Measurements from ENCODE around the gene PRICKLE4. TPM values are rescaled to one million over a fixed set of nuclear protein-coding genes. Genes with fewer than 3 reads are reported as not detected.

The PRICKLE4 gene
- total and polyA plus RNA-seq, 2 of the 13 experiments (the other 11 are each of a cell fraction or from before 2014, with no cell fraction given), result 0.92 to 1.2 TPM

DNA sequence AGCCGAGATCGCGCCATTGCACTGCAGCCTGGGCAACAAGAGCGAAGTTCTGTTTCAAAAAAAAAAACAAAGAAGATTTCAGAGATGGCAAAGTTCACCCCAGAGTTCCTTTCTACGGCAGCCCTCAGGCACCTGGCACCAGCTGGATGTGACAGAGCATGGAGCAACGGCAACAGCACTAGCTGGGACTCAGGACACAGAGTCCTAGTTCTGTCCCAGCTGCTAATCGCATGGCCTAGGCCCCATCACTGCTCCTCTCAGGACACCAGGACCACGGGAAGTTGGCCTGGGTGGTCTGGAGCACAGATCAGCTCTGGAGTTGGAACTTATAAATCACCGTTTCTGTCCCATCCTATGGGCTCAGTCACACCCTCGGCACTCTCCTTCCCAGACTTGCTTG is 34.5 kb upstream of the PRICKLE4 start:
- in situ Hi-C loops (cut with HindIII; ENCODE audit: extremely low pct_ligation_motif_present, low pct_unique_long_range_greater_than_20kb) (no loop called here), intact Hi-C loops (cut with micrococcal nuclease; ENCODE audit: unreplicated experiment) (no loop called here)
- no peaks in the 10 kb centered on the region for H4K20me1 ChIP-seq (ENCODE audit: insufficient read depth, low read length)
- CTCF ChIA-PET (ENCODE audit: low intra/inter-chr PET ratio, low total read pairs), result no interaction called here
- POLR2A ChIA-PET, result interaction anchor here (0.7 to 7.2 kb wide), 5 partner anchors 11 to 391 kb away, joined by 3 to 120 read pairs (median 5); partner anchors contain the start of genes TFEB and TOMM6
- peak overlapping the region; percentile 74 for H3K9ac ChIP-seq (ENCODE audit: insufficient read depth, low read depth, low read length)
- no peak for DNase-seq (ENCODE audit: low spot score)
- H3K79me2 ChIP-seq (ENCODE audit: insufficient read depth, low read length), result no peaks in the 10 kb centered on the region
- WGBS (ENCODE audit: low lambda C conversion rate), result 85% methylated on average over 10 of the region's 10 CpGs
- H3K27ac ChIP-seq (ENCODE audit: extremely low read length, insufficient read depth, low read length), result peak overlapping the region; percentile 91
- H3K36me3 ChIP-seq (replicated peaks in 1 of 2; ENCODE audit: control insufficient read depth in 1 of 2, insufficient read depth in 2 of 2, low read length in 2 of 2), result no peaks in the 10 kb centered on the region
- no peaks in the 10 kb centered on the region for H3K9me3 ChIP-seq (ENCODE audit: low read length)
- no peaks in the 10 kb centered on the region for H3K27me3 ChIP-seq (ENCODE audit: control insufficient read depth in 1 of 2, insufficient read depth in 2 of 2, low read length in 2 of 2)
- H3K4me1 ChIP-seq (ENCODE audit: insufficient read depth, low read length), result peaks cover 86% of the 10 kb centered on the region
- no peak overlapping the region for H2AFZ ChIP-seq (ENCODE audit: low read length)
- H3K4me2 ChIP-seq (ENCODE audit: low read depth, low read length), result peak overlapping the region; percentile 88
- peak overlapping the region in 1 of 3 experiments; percentile 24; a peak in 1 of 6 replicates for H3K4me3 ChIP-seq (replicated peaks in 1 of 3; ENCODE audit: insufficient read depth in 1 of 3, low read depth in 2 of 3, low read length in 3 of 3)
- no peak for ATAC-seq
- FAIRE-seq, result no peak
- no TSS peak for BruUV-seq (replicated peaks)
- TF ChIP-seq, protein P1, sequence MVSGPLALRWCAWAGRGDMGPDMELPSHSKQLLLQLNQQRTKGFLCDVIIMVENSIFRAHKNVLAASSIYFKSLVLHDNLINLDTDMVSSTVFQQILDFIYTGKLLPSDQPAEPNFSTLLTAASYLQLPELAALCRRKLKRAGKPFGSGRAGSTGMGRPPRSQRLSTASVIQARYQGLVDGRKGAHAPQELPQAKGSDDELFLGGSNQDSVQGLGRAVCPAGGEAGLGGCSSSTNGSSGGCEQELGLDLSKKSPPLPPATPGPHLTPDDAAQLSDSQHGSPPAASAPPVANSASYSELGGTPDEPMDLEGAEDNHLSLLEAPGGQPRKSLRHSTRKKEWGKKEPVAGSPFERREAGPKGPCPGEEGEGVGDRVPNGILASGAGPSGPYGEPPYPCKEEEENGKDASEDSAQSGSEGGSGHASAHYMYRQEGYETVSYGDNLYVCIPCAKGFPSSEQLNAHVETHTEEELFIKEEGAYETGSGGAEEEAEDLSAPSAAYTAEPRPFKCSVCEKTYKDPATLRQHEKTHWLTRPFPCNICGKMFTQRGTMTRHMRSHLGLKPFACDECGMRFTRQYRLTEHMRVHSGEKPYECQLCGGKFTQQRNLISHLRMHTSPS (CRISPR knock-in tag; IDR thresholded peaks at IDR 0.05; ENCODE audit: low read depth), result peak; percentile 42; the same call in 1 of the 2 replicates
- TF ChIP-seq POLR2G (IDR thresholded peaks at IDR 0.05; ENCODE audit: low read depth, low read length), result 0 out of 2 replicates have a peak, but pooled peaks have one; percentile 36
- TF ChIP-seq SRSF9 (IDR thresholded peaks at IDR 0.05; ENCODE audit: borderline replicate concordance, insufficient read depth, low read depth, low read length, poor library complexity, severe bottlenecking), result no peak
- TF ChIP-seq, protein P2, sequence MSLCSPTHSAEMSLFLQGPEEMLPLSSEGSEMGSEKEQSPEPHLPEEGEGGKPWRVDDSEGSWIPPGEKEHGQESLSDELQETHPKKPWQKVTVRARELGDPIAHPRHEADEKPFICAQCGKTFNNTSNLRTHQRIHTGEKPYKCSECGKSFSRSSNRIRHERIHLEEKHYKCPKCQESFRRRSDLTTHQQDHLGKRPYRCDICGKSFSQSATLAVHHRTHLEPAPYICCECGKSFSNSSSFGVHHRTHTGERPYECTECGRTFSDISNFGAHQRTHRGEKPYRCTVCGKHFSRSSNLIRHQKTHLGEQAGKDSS (CRISPR knock-in tag; IDR thresholded peaks at IDR 0.05; ENCODE audit: borderline replicate concordance, low read depth), result no peak
- TF ChIP-seq AGO2 (optimal IDR thresholded peaks at IDR 0.05; ENCODE audit: low read depth, low read length), result peak; percentile 69
- 0 out of 2 replicates have a peak, but pooled peaks have one; percentile 15 for TF ChIP-seq CBX5 (CRISPR knock-in tag; IDR thresholded peaks at IDR 0.05; ENCODE audit: borderline replicate concordance)
- TF ChIP-seq, protein P3, sequence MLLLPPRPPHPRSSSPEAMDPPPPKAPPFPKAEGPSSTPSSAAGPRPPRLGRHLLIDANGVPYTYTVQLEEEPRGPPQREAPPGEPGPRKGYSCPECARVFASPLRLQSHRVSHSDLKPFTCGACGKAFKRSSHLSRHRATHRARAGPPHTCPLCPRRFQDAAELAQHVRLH (CRISPR knock-in tag; IDR thresholded peaks at IDR 0.05; ENCODE audit: borderline replicate concordance, low read depth), result 0 out of 2 replicates have a peak, but pooled peaks have one; percentile 11
- TF ChIP-seq SPEN (CRISPR knock-in tag; IDR thresholded peaks at IDR 0.05; ENCODE audit: low read depth), result 0 out of 2 replicates have a peak, but pooled peaks have one; percentile 26
- TF ChIP-seq ZNF891 (CRISPR knock-in tag; IDR thresholded peaks at IDR 0.05), result 0 out of 2 replicates have a peak, but pooled peaks have one; percentile 45
- peak; percentile 47; the same call in 1 of the 2 replicates for TF ChIP-seq RBFOX2 (IDR thresholded peaks at IDR 0.05; ENCODE audit: low read depth, low read length)
- 0 out of 2 replicates have a peak, but pooled peaks have one; percentile 1 for TF ChIP-seq FOSL2 (CRISPR knock-in tag; IDR thresholded peaks at IDR 0.05)
- TF ChIP-seq ZBTB38 (CRISPR knock-in tag; IDR thresholded peaks at IDR 0.05), result peak; percentile 97
- peak; percentile 14; the same call in 1 of the 2 replicates for TF ChIP-seq TAF1 (CRISPR knock-in tag; IDR thresholded peaks at IDR 0.05)
- TF ChIP-seq RBM39 (IDR thresholded peaks at IDR 0.05; ENCODE audit: low read depth, low read length, poor library complexity, severe bottlenecking), result no peak
- TF ChIP-seq, protein P4, sequence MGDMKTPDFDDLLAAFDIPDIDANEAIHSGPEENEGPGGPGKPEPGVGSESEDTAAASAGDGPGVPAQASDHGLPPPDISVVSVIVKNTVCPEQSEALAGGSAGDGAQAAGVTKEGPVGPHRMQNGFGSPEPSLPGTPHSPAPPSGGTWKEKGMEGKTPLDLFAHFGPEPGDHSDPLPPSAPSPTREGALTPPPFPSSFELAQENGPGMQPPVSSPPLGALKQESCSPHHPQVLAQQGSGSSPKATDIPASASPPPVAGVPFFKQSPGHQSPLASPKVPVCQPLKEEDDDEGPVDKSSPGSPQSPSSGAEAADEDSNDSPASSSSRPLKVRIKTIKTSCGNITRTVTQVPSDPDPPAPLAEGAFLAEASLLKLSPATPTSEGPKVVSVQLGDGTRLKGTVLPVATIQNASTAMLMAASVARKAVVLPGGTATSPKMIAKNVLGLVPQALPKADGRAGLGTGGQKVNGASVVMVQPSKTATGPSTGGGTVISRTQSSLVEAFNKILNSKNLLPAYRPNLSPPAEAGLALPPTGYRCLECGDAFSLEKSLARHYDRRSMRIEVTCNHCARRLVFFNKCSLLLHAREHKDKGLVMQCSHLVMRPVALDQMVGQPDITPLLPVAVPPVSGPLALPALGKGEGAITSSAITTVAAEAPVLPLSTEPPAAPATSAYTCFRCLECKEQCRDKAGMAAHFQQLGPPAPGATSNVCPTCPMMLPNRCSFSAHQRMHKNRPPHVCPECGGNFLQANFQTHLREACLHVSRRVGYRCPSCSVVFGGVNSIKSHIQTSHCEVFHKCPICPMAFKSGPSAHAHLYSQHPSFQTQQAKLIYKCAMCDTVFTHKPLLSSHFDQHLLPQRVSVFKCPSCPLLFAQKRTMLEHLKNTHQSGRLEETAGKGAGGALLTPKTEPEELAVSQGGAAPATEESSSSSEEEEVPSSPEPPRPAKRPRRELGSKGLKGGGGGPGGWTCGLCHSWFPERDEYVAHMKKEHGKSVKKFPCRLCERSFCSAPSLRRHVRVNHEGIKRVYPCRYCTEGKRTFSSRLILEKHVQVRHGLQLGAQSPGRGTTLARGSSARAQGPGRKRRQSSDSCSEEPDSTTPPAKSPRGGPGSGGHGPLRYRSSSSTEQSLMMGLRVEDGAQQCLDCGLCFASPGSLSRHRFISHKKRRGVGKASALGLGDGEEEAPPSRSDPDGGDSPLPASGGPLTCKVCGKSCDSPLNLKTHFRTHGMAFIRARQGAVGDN (CRISPR knock-in tag; IDR thresholded peaks at IDR 0.05), result peak; percentile 48; the same call in 1 of the 2 replicates
- TF ChIP-seq EEA1 (CRISPR knock-in tag; IDR thresholded peaks at IDR 0.05; ENCODE audit: borderline replicate concordance), result 0 out of 2 replicates have a peak, but pooled peaks have one; percentile 37
- TF ChIP-seq RFX1 (IDR thresholded peaks at IDR 0.05), result no peak

Measured in HepG2 (cell line).